Activated naive CD4-positive, alpha-beta T cell treated with anti-CD3 and anti-CD28 coated beads, Interleukin-2, amount 50 U/mL, for 16 hours (primary cell): ENCODE measurements around the gene STARD13.
"Not testable (repeated sequence)": the region's sequence is repeated elsewhere in the genome, so short reads cannot be mapped to it uniquely, and the experiment has no call there.

Experiments used
- DNase-seq: peaks from one replicate; pipeline ENCODE4 v3.0.0-alpha.2; 2020

Gene STARD13

GRCh38 chr13:33175991-33176390 is 109.6 kb downstream of the STARD13 start:
- no peak for DNase-seq

DNA sequence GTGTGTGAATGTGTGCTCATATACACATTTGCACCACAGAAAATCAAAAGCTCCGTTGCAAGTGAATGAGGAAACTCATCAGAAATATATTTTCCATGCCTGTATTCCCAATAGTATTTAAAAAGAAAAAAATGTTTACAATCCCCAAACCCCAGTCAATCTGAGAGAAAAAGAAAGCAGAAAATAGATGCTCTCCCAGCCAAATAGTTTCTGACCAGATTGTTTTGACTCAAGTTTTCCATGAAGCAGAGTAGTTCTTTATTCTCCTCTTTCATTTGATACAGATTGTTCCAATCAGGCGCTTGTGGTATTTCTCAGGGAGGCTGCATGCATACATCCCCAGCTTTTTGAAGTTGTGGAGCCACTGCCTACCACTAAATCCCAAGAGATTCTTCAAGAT is 110.6 kb downstream of the STARD13 start:
- no peak for DNase-seq

- DNase-seq: no peak
Measured at GRCh38 chr13:33174491-33174890, 111.1 kb downstream of the STARD13 start.

GRCh38 chr13:33172911-33173310 is 112.6 kb downstream of the STARD13 start:
- no peak for DNase-seq

GRCh38 chr13:33172400-33172799 is 113.2 kb downstream of the STARD13 start:
- no peak for DNase-seq

- DNase-seq: no peak
Measured at GRCh38 chr13:33169273-33169980, 116.1 kb downstream of the STARD13 start.

DNA sequence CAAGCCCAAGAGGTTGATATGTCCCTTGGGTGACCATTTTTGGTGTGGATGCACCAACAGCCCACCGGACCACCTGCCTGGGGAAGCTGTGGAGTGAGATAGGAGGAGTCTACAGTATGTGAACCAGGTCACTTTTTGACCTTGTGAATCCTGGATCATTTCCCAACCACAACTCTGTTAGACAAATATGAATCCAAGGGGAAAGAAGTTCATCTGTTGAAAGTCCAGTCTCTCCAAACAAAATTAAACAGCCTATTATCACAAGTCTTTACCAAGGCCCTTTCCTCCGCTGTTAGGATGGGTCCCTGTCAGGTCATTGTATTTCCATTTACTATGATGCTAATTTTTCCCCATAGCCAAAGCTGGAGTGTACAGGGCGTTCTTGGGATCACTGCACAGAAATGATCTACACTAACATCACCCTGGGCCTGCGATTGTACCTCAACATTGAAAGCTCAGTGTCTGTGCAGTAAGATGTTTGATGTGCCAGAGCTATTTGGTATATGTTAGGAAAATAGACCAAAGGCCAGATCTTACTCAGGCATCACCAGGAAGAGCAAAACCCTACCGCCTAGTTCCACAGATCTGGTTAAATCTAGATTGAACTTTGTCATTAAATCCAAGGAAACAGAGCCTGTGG is 117.1 kb downstream of the STARD13 start:
- no peak for DNase-seq

DNA sequence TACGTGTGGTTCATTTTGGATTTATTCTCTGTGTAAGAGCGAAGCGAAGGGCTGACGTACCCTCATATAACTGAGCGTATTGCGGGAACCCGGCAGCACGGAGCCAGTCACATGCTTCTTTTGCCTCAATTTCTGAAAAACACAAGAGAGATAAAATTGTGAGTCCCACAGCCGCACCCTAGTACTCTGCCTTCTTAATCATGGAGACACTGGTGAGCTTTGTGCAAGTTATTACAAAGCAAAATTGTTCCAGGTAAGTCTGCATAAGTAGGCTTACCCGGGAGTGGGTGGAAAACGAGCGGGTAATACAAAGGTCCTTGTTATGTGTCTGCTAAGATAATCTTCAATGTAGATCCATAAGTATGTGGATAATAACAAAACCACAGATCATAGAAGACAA is 118.1 kb downstream of the STARD13 start:
- no peak for DNase-seq

DNA sequence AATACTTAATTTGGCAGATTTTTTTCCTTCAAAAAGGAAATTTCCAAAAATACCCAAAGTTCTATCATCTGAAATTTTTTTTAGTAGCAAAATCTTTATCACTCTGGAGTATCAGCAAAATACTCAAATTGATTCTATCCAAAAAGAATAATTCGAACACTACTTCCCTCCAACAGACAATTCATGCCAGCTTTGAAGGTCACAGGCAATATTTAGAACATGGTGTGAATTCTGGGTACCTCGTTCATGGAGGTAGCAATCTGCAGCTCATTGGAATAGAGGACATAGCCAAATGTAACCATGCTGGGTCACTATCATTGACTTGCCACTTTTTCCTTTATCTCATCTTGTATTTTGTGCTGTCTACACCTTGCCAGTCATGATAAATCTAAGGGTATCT is 119.8 kb downstream of the STARD13 start:
- no peak for DNase-seq

GRCh38 chr13:33164331-33164730 is 121.2 kb downstream of the STARD13 start:
- no peak for DNase-seq

DNA sequence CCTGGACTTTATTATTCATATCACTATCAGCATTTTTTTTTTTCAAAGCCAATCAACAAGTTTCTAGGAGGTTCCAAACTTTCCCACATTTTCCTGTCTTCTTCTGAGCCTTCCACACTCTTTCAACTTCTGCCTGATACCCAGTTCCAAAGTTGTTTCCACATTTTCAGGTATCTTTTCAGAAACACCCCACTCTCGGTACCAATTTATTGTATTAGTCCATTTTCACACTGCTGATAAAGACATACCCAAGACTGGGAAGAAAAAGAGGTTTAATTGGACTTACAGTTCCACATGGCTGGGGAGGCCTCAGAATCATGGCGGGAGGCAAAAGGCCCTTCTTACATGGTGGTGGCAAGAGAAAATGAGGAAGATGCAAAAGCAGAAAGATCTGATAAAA is 122.8 kb downstream of the STARD13 start:
- DNase-seq: not testable (repeated sequence)

- DNase-seq: no peak
Measured at GRCh38 chr13:33158816-33159215, 126.7 kb downstream of the STARD13 start.

DNA sequence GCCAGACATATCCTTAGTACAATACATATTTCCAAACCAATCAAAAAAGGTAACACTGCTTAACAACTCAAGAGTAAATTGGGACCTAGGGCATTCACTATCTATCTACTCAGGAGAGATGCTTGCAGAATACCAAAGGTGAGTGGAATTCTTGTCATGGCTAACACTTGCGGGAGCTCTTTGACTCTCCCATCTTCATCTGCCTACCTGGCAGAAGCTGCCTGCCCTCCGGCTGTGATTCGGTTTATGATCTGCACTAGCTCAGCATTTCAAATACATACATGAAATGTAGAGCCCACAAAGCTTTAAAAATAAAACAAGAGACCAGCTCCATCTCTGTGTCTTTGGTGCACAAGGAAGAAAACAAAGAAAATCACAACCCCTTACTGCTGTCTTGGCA is 127.3 kb downstream of the STARD13 start:
- no peak for DNase-seq

DNA sequence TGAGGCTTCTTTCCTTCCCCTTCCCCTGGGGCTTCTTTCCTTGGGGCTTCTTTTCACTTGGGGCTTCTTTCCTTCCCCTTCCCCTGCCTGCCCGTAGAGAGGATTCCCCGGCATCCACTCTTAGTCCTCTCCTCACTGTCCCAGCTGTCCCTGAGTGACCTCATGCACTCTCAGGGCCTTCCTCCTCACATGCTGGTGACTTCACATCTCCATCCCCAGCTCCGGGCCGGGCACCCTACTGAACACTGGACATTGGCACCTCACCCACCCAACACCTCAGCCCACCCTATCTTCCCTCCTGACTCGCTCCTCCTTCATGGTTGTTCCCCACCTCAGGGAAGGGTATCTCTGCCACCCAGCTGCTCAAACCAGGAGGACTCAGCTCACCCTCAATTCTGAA is 130.6 kb downstream of the STARD13 start:
- no peak for DNase-seq

- DNase-seq: no peak
Measured at GRCh38 chr13:33153421-33154404, 131.8 kb downstream of the STARD13 start.

GRCh38 chr13:33152389-33152788 is 133.2 kb downstream of the STARD13 start:
- no peak for DNase-seq

GRCh38 chr13:33150662-33151061 is 134.9 kb downstream of the STARD13 start:
- DNase-seq: no peak

- DNase-seq: no peak
Measured at GRCh38 chr13:33150126-33150525, 135.4 kb downstream of the STARD13 start.

DNA sequence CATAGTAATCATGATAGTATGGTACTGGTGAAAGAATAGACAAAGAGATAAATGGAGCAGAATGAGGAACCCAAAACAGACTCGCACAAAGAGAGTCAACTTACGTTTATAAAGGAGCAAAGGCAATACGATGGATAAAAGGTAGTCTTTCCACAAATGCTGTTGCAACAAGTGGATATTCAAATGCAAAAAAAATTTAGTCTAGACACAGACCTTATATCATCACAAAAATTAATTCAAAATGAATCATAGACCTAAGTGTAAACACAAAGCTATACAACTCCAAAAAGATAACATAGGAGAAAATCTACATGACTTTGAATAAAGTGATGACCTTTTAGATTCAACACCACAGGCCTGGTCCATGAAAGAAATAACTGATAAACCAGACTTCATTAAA is 137.7 kb downstream of the STARD13 start:
- DNase-seq: no peak

DNA sequence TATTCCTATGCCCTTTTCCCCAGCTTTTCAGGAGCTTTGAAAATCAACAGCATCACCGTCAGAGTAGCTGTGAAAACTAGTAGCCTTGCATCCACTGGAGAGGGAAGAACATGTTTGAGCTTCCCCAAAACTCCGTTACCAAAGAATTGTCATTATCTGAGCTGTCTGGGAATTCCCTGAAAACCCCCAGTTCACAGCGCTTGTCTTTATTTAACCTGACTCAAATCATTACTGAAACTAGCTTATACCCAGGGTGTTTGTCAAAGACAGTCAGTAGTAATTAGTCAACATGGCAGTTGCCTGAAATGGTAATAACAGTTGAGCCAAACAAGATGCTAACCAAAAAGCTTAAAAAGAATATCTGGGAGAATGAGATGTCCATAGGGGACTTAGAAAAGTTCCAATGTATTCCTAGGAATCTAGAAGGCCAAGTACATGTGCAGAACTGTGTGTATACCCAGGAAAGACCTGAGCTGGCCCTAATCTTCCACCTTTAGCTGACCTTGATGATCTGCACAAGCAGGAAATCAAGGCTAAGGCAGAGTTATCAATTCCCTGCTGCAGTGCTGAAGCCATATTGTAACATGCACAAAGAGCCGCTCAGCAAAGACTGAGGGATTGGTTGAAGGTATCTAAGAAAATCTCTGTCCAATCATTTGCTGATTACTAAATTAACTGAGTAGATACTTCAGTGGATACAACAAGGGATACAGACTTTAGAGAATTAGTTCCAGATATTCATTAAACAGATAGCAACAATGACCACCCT is 138.5 kb downstream of the STARD13 start:
- DNase-seq: no peak

- no peak for DNase-seq
Measured at GRCh38 chr13:33145667-33146066, 139.9 kb downstream of the STARD13 start.

DNA sequence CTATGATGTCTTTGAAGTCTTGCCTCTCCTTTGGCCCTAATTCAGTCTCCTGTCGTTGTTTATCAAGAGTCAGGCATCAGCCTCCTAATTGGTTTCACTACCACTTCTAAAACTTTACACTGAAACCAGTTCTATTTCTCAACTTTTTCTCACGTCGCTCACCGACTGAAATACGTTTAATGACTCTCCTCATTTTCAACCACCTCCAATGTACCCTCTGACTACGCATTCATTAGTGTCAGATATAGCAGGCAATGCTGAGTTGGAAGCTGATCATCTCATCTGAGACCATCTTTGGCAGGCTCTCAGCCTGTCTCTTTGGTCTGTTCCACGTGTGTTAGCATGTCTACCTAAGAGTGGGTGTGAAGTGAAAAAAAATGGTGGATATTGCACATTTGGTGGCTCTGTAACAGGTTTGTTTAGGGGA is 141.2 kb downstream of the STARD13 start:
- no peak for DNase-seq
